ENCODE measurements around the gene ARHGAP19.

ARHGAP19 gene

GRCh38 chr10:97261656-97262055 is 30.8 kb downstream of the ARHGAP19 start:
- TF ChIP-seq CTCF (IDR thresholded peaks at IDR 0.05; ENCODE audit: low read length) (no peak), EZH2 (IDR thresholded peaks at IDR 0.05; ENCODE audit: borderline replicate concordance, low read length) (no peak)
- Histone ChIP-seq H4K20me1 (ENCODE audit: insufficient read depth, low read length) (no peaks in the 10 kb centered on the region), H3K9ac (ENCODE audit: low read length) (no peak overlapping the region), H3K9me2 (ENCODE audit: low read depth, low read length) (no peaks in the 10 kb centered on the region), H3F3A (ENCODE audit: insufficient read depth, low read length) (no peaks in the 10 kb centered on the region), H3K27me3 (ENCODE audit: insufficient read depth, low read length) (no peaks in the 10 kb centered on the region), H3K4me2 (ENCODE audit: low read length) (no peak overlapping the region), H3K9me3 (ENCODE audit: low read length) (no peaks in the 10 kb centered on the region), H3K36me3 (ENCODE audit: insufficient read depth, low read length) (peaks cover 14% of the 10 kb centered on the region), H3K4me1 (ENCODE audit: insufficient read depth, low read length, severe bottlenecking) (no peaks in the 10 kb centered on the region), H3K27ac (ENCODE audit: low read depth, low read length, poor library complexity, severe bottlenecking) (no peak overlapping the region), H3K79me2 (ENCODE audit: insufficient read depth, low read length) (no peaks in the 10 kb centered on the region), H2AFZ (ENCODE audit: low read length) (no peak overlapping the region), H3K4me3 (ENCODE audit: low read depth, low read length, poor library complexity, severe bottlenecking) (no peak overlapping the region)

GRCh38 chr10:97261183-97261582 is 31.3 kb downstream of the ARHGAP19 start:
- Histone ChIP-seq H2AFZ (ENCODE audit: low read length) (no peak overlapping the region), H3K9ac (ENCODE audit: low read length) (no peak overlapping the region), H3K79me2 (ENCODE audit: insufficient read depth, low read length) (no peaks in the 10 kb centered on the region), H3K27ac (ENCODE audit: low read depth, low read length, poor library complexity, severe bottlenecking) (no peak overlapping the region), H3K4me2 (ENCODE audit: low read length) (no peak overlapping the region), H3F3A (ENCODE audit: insufficient read depth, low read length) (no peaks in the 10 kb centered on the region), H3K36me3 (ENCODE audit: insufficient read depth, low read length) (peaks cover 14% of the 10 kb centered on the region), H4K20me1 (ENCODE audit: insufficient read depth, low read length) (no peaks in the 10 kb centered on the region), H3K27me3 (ENCODE audit: insufficient read depth, low read length) (no peaks in the 10 kb centered on the region), H3K9me3 (ENCODE audit: low read length) (no peaks in the 10 kb centered on the region), H3K4me1 (ENCODE audit: insufficient read depth, low read length, severe bottlenecking) (no peaks in the 10 kb centered on the region), H3K4me3 (ENCODE audit: low read depth, low read length, poor library complexity, severe bottlenecking) (no peak overlapping the region), H3K9me2 (ENCODE audit: low read depth, low read length) (no peaks in the 10 kb centered on the region)
- TF ChIP-seq CTCF (IDR thresholded peaks at IDR 0.05; ENCODE audit: low read length) (no peak), EZH2 (IDR thresholded peaks at IDR 0.05; ENCODE audit: borderline replicate concordance, low read length) (no peak)

GRCh38 chr10:97259119-97259518 is 33.3 kb downstream of the ARHGAP19 start:
- Histone ChIP-seq H3K79me2 (ENCODE audit: insufficient read depth, low read length) (no peaks in the 10 kb centered on the region), H3K4me3 (ENCODE audit: low read depth, low read length, poor library complexity, severe bottlenecking) (no peak overlapping the region), H4K20me1 (ENCODE audit: insufficient read depth, low read length) (no peaks in the 10 kb centered on the region), H3K4me2 (ENCODE audit: low read length) (no peak overlapping the region), H3K36me3 (ENCODE audit: insufficient read depth, low read length) (peaks cover 22% of the 10 kb centered on the region), H2AFZ (ENCODE audit: low read length) (no peak overlapping the region), H3K9me3 (ENCODE audit: low read length) (no peaks in the 10 kb centered on the region), H3K4me1 (ENCODE audit: insufficient read depth, low read length, severe bottlenecking) (no peaks in the 10 kb centered on the region), H3F3A (ENCODE audit: insufficient read depth, low read length) (no peaks in the 10 kb centered on the region), H3K27ac (ENCODE audit: low read depth, low read length, poor library complexity, severe bottlenecking) (no peak overlapping the region), H3K9me2 (ENCODE audit: low read depth, low read length) (no peaks in the 10 kb centered on the region), H3K9ac (ENCODE audit: low read length) (no peak overlapping the region), H3K27me3 (ENCODE audit: insufficient read depth, low read length) (no peaks in the 10 kb centered on the region)
- TF ChIP-seq EZH2 (IDR thresholded peaks at IDR 0.05; ENCODE audit: borderline replicate concordance, low read length) (no peak), CTCF (IDR thresholded peaks at IDR 0.05; ENCODE audit: low read length) (no peak)
